ENCODE data around the gene SPIB. TPM values are rescaled to one million over a fixed set of nuclear protein-coding genes. Genes with fewer than 3 reads are reported as not detected.
A peak's percentile ranks its signal among the peaks of the same experiment; 100 is the strongest.

The SPIB gene
- total and polyA plus RNA-seq, 11 donors = 0.10 to 0.53 (median 0.16) TPM; not detected in 8

DNA sequence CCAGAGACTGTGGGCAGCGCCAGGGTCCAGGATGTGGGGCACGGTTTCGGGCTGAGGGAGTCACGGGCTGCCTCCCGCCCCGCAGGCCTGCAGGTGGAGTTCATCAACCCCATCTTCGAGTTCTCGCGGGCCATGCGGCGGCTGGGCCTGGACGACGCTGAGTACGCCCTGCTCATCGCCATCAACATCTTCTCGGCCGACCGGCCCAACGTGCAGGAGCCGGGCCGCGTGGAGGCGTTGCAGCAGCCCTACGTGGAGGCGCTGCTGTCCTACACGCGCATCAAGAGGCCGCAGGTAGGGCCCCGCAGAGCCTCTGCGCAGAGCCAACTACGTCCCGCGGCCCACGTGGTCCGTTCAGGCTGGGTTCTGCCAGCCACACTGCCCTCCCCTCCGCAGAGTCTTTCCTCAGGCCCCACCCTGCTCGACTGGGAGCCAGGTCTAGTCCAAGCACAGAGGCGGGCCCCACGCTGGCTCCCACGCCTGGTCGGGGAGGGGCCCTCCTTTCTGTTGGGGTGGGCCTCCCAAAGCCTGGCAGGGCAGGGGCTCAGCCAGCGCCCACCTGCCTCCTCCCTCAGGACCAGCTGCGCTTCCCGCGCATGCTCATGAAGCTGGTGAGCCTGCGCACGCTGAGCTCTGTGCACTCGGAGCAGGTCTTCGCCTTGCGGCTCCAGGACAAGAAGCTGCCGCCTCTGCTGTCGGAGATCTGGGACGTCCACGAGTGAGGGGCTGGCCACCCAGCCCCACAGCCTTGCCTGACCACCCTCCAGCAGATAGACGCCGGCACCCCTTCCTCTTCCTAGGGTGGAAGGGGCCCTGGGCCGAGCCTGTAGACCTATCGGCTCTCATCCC, 36.6 kb upstream of the SPIB start:
- no peak overlapping the region for H3K27ac ChIP-seq
- H3K4me1 ChIP-seq = peaks cover 0 to 45% (median 24%) of the 10 kb centered on the region in 12 donors
- TF ChIP-seq POLR2A (IDR thresholded peaks at IDR 0.05) (no peak), CTCF (IDR thresholded peaks at IDR 0.05) (no peak)
- intact Hi-C loops (cut with DNase I) = no loop called here
- ATAC-seq (no peak), DNase-seq (no peak)
- H3K4me3 ChIP-seq = no peak overlapping the region
- H3K9me3 ChIP-seq = no peaks in the 10 kb centered on the region
- peaks cover 2 to 58% (median 56%) of the 10 kb centered on the region in 9 donors for H3K36me3 ChIP-seq
- no peaks in the 10 kb centered on the region for H3K27me3 ChIP-seq
- 92 to 93% (median 92%) methylated on average over 51 to 58 of the region's 58 CpGs for WGBS, 4 donors

GRCh38 chr19:50383001-50383851, 35.5 kb upstream of the SPIB start:
- peak in 1 of 4 donors; percentile 0 for ATAC-seq
- Histone ChIP-seq H3K4me1 (peaks cover 0 to 47% (median 21%) of the 10 kb centered on the region in 12 donors), H3K9me3 (no peaks in the 10 kb centered on the region), H3K27me3 (no peaks in the 10 kb centered on the region), H3K27ac (peak overlapping the region; percentile 14 to 92 (median 74)), H3K36me3 (peaks cover 2 to 49% (median 45%) of the 10 kb centered on the region in 9 donors), H3K4me3 (peak overlapping the region in 11 of 12 donors; percentile 6 to 78 (median 66))
- peak in 1 of 5 donors; percentile 29 for DNase-seq
- no peak for TF ChIP-seq CTCF (IDR thresholded peaks at IDR 0.05)
- no peak for TF ChIP-seq POLR2A (IDR thresholded peaks at IDR 0.05)
- WGBS, 4 donors = 52 to 58% (median 56%) methylated on average over 21 of the region's 21 CpGs
- intact Hi-C loops (cut with DNase I) = no loop called here

- no peaks in the 10 kb centered on the region for H3K9me3 ChIP-seq
- TF ChIP-seq POLR2A (IDR thresholded peaks at IDR 0.05) (peak in 1 of 2 donors; percentile 53), CTCF (IDR thresholded peaks at IDR 0.05) (peak in 1 of 12 donors; percentile 10)
- intact Hi-C loops (cut with DNase I) = no loop called here
- peak; percentile 93 to 97 (median 95) for ATAC-seq
- H3K4me1 ChIP-seq = peaks cover 0 to 47% (median 21%) of the 10 kb centered on the region in 12 donors
- peak within 1 kb of the TSS; percentile 27 to 78 (median 64) for H3K4me3 ChIP-seq
- 0 to 1% (median 1%) methylated on average over 45 to 78 of the region's 78 CpGs for WGBS, 4 donors
- peak within 1 kb of the TSS; percentile 14 to 92 (median 74) for H3K27ac ChIP-seq
- DNase-seq = peak; percentile 97 to 98 (median 97)
- H3K36me3 ChIP-seq = peaks cover under 1 to 41% (median 37%) of the 10 kb centered on the region in 9 donors
- H3K27me3 ChIP-seq = no peaks in the 10 kb centered on the region
Measured at GRCh38 chr19:50383852-50384684, 34.7 kb upstream of the SPIB start, which contains the start of gene POLD1. Gene POLD1, plus strand, starts transcription at chr19:50384347. Its CDS starts 14,505 bp downstream, at chr19:50398852.

Data from heart left ventricle (tissue), 16 donors.